K562 (cell line): ENCODE results near the gene LMO7. TPM values are rescaled to one million over a fixed set of nuclear protein-coding genes. Genes with fewer than 3 reads are reported as not detected.

Experiments used
- ATAC-seq: fragments of 200-7000 bp; cut with Tn5 transposase; 3 replicates; pipeline ENCODE4 v1.9.1; 2020; ENCODE audit warnings: moderate library complexity
- BruUV-seq: library from RNA; stranded (reverse); fragments of 400-500 nt; replicated peaks from 2 replicates; lab custom pipeline; 2021; lab: Mats Ljungman, UMichigan
- CTCF ChIA-PET: fragments of 300-600 bp; formaldehyde crosslinking; extraction: SDS; loops from one replicate; lab custom pipeline; 2021; ENCODE audit warnings: low intra/inter-chr PET ratio; lab: Yijun Ruan, JAX
- POLR2A ChIA-PET: fragments of 300-600, 350-650 bp; sonication (Branson Sonifier 250); formaldehyde crosslinking; extraction: SDS; loops from one replicate; lab custom pipeline; 2021; ENCODE audit warnings: antibody characterized with exemption, inconsistent platforms; lab: Yijun Ruan, JAX
- DNase-seq, 4 experiments: peaks; one replicate each; pipeline versions ENCODE4 v3.0.0 to v3.0.0-alpha.2; 2011 to 2018; ENCODE audit warnings: low spot score in 3 of 4, mixed read lengths in 3 of 4; ENCODE audit errors: extremely low read depth in 1 of 4
- FAIRE-seq: peaks from 2 replicates; lab custom pipeline; 2011; peaks lifted over from hg19 to GRCh38; lab: Jason Lieb, UNC
- H2AFZ ChIP-seq: 2 replicates; pipeline ENCODE4 v1.6.0; 2011; ENCODE audit warnings: low read depth, low read length, control low read depth, inconsistent platforms
- H3K27ac ChIP-seq: fragments of 200-600 bp; 3 replicates; pipeline ENCODE4 v1.8.0; 2011; ENCODE audit warnings: low read depth, mild to moderate bottlenecking, control low read depth, inconsistent platforms, low read length, moderate library complexity, mixed read lengths; ENCODE audit errors: extremely low read depth
- H3K27me3 ChIP-seq, 2 experiments: fragments of 300-600 bp in 1 of 2; 2 replicates in 1 of 2; 3 replicates in 1 of 2; pipeline versions ENCODE4 v1.6.0 to v1.8.0; 2011; ENCODE audit warnings: inconsistent platforms in 2 of 2, low read length in 2 of 2, mild to moderate bottlenecking in 1 of 2, mixed read lengths in 1 of 2, moderate library complexity in 1 of 2; ENCODE audit not compliant: control insufficient read depth in 2 of 2, insufficient read depth in 2 of 2
- H3K36me3 ChIP-seq: fragments of 300-600 bp; 3 replicates; pipeline ENCODE4 v1.8.0; 2011; ENCODE audit warnings: mild to moderate bottlenecking, low read length, inconsistent platforms; ENCODE audit not compliant: control insufficient read depth, insufficient read depth
- H3K4me1 ChIP-seq, 2 experiments: fragments of 200-600 bp in 1 of 2; replicated peaks in 1 of 2; 2 replicates in 1 of 2; 3 replicates in 1 of 2; pipeline versions ENCODE4 v1.5.1 to v1.8.0; 2011; ENCODE audit warnings: inconsistent platforms in 2 of 2, low read length in 2 of 2, mild to moderate bottlenecking in 1 of 2, mixed read lengths in 1 of 2, moderate library complexity in 1 of 2; ENCODE audit not compliant: control insufficient read depth in 2 of 2, insufficient read depth in 2 of 2
- H3K4me2 ChIP-seq: 2 replicates; pipeline ENCODE4 v1.6.1; 2011; ENCODE audit warnings: low read length, control low read depth, inconsistent platforms, mixed read lengths; ENCODE audit not compliant: insufficient read depth
- H3K4me3 ChIP-seq: fragments of 200-600 bp; sonication (generic), shearing (Covaris generic); 2 replicates; pipeline ENCODE4 v1.5.1; 2016; ENCODE audit warnings: control low read depth, inconsistent platforms
- H3K79me2 ChIP-seq: fragments of 200-600 bp; 3 replicates; pipeline ENCODE4 v1.8.0; 2011; ENCODE audit warnings: low read length, inconsistent platforms; ENCODE audit not compliant: control insufficient read depth, insufficient read depth
- H3K9ac ChIP-seq, 2 experiments: 2 replicates each; pipeline versions ENCODE4 v1.6.0 to v1.6.1; 2011; ENCODE audit warnings: low read depth in 2 of 2, low read length in 2 of 2, control low read depth in 1 of 2, inconsistent platforms in 1 of 2, mild to moderate bottlenecking in 1 of 2, mixed read lengths in 1 of 2; ENCODE audit not compliant: insufficient read depth in 1 of 2
- H3K9me1 ChIP-seq: one replicate; pipeline ENCODE4 v1.6.0; 2011; ENCODE audit warnings: inconsistent platforms, mild to moderate bottlenecking, low read length, moderate library complexity; ENCODE audit not compliant: control insufficient read depth, insufficient read depth
- H3K9me3 ChIP-seq: replicated peaks from 2 replicates; pipeline ENCODE4 v1.5.1; 2011; ENCODE audit warnings: low read depth, low read length, inconsistent platforms; ENCODE audit not compliant: control insufficient read depth, insufficient read depth
- H4K20me1 ChIP-seq: replicated peaks from 2 replicates; pipeline ENCODE4 v1.6.1; 2011; ENCODE audit warnings: low read length, inconsistent platforms, mixed read lengths; ENCODE audit not compliant: control insufficient read depth, insufficient read depth
- BRD9 ChIP-seq: fragments of 450-650 bp; IDR thresholded peaks from 2 replicates; pipeline ENCODE4 v1.6.1; 2018; ENCODE audit warnings: low read depth; ENCODE audit not compliant: partially characterized antibody
- CC2D1A ChIP-seq: fragments of 450-650 bp; IDR thresholded peaks from 2 replicates; pipeline ENCODE4 v1.6.1; 2017; ENCODE audit warnings: mild to moderate bottlenecking
- CEBPG ChIP-seq, 3 experiments: fragments of 200-800 bp in 1 of 3; sonication (Bioruptor generic) in 1 of 3; sonication (generic) in 1 of 3; formaldehyde crosslinking in 1 of 3; IDR thresholded peaks in 2 of 3; conservative IDR thresholded peaks in 1 of 3; 2 replicates each; pipeline versions ENCODE4 v1.6.1 to v1.8.0; 2016 to 2022; ENCODE audit warnings: missing compliant biosample characterization in 2 of 3, missing genetic modification characterization in 2 of 3, mild to moderate bottlenecking in 1 of 3, missing genetic modification reagents in 1 of 3
- LEF1 ChIP-seq: fragments of 450-650 bp; IDR thresholded peaks from 2 replicates; pipeline ENCODE4 v1.6.1; 2016; ENCODE audit warnings: mild to moderate bottlenecking
- NFE2 ChIP-seq: IDR thresholded peaks from 2 replicates; pipeline ENCODE4 v1.6.1; 2014; ENCODE audit warnings: antibody characterized with exemption, low read depth
- NRF1 ChIP-seq, 2 experiments: fragments of 450-650 bp; IDR thresholded peaks in 1 of 2; conservative IDR thresholded peaks in 1 of 2; 2 replicates each; pipeline ENCODE4 v1.6.1; 2014; ENCODE audit warnings: mild to moderate bottlenecking in 2 of 2
- PHTF2 ChIP-seq: fragments of 250-450 bp; sonication (Bioruptor Pico); IDR thresholded peaks from 2 replicates; pipeline ENCODE4 v1.5.0; 2021; ENCODE audit warnings: mild to moderate bottlenecking
- RBM17 ChIP-seq: fragments of 200-400 bp; formaldehyde crosslinking; IDR thresholded peaks from 2 replicates; pipeline ENCODE4 v1.6.1; 2017; ENCODE audit warnings: low read depth, mild to moderate bottlenecking, low read length, borderline replicate concordance
- RBM22 ChIP-seq: fragments of 200-400 bp; formaldehyde crosslinking; IDR thresholded peaks from 2 replicates; pipeline ENCODE4 v1.6.1; 2018; ENCODE audit warnings: low read length, low read depth; ENCODE audit not compliant: poor library complexity, severe bottlenecking
- SPI1 ChIP-seq: IDR thresholded peaks from 2 replicates; pipeline ENCODE4 v1.6.1; 2011; ENCODE audit warnings: low read depth, low read length, control low read depth, borderline replicate concordance
- YBX1 ChIP-seq: fragments of 450-650 bp; IDR thresholded peaks from 2 replicates; pipeline ENCODE4 v1.7.1; 2016; ENCODE audit warnings: mild to moderate bottlenecking
- whole genome bisulfite sequencing: fragments of 100-300 bp; shearing (Covaris generic); methylation state at CpG from one replicate; pipeline ENCODE4 v1.1.6; 2016; ENCODE audit warnings: low coverage, mixed read lengths; ENCODE audit not compliant: insufficient coverage; ENCODE audit errors: missing lambda C conversion rate; 5-methylcytosine and 5-hydroxymethylcytosine counted together
- in situ Hi-C: fragments of 300-500 bp; cut with MboI; formaldehyde crosslinking; loops from 4 replicates; pipeline ENCODE4 v1.15.0; 2018; ENCODE audit warnings: inconsistent platforms, mixed read lengths
- intact Hi-C: fragments of 100-400 bp; cut with micrococcal nuclease; formaldehyde crosslinking; loops from 2 replicates; pipeline ENCODE4 v1.14.2; 2022
- polyA plus RNA-seq, 8 experiments: library from polyadenylated mRNA; depleted of rRNA in 4 of 8; stranded (reverse) in 5 of 8; unstranded in 3 of 8; fragments of >200 nt; fragmentation: Nextera tagmentation in 2 of 8; fragmentation: Illumina TruSeq in 1 of 8; extraction: Ambion mirVana in 2 of 8; extraction: Trizol in 1 of 8; gene quantifications; 2 replicates each; pipeline versions ENCODE4 v1.2.1 to v1.2.3, GENCODE V29; 2011 to 2014; ENCODE audit warnings: inconsistent platforms in 1 of 8, missing spikeins in 1 of 8
- total RNA-seq, 7 experiments: library from RNA; depleted of rRNA in 6 of 7; stranded (reverse); fragments of >200 nt in 6 of 7; fragmentation: Illumina TruSeq in 2 of 7; extraction: Trizol in 2 of 7; gene quantifications; 2 replicates each; pipeline versions ENCODE4 v1.2.1 to v1.2.3, GENCODE V29; 2011 to 2021; ENCODE audit warnings: low replicate concordance in 1 of 7
- TF ChIP-seq, protein P1 (sequence below): sonication (generic); formaldehyde crosslinking; IDR thresholded peaks from 2 replicates; pipeline ENCODE4 v1.8.0; 2022; ENCODE audit warnings: mild to moderate bottlenecking, low read depth, missing genetic modification reagents
- TF ChIP-seq, protein P2 (sequence below): sonication (generic); formaldehyde crosslinking; IDR thresholded peaks from 2 replicates; pipeline ENCODE4 v1.5.0; 2020; ENCODE audit warnings: missing genetic modification reagents
- TF ChIP-seq, protein P3 (sequence below): sonication (generic); formaldehyde crosslinking; IDR thresholded peaks from 2 replicates; pipeline ENCODE4 v1.8.1; 2022; ENCODE audit warnings: missing genetic modification reagents
- TF ChIP-seq, protein P4 (sequence below): fragments of 450-650 bp; formaldehyde crosslinking; IDR thresholded peaks from 2 replicates; pipeline ENCODE4 v1.4.0; 2020; ENCODE audit warnings: mild to moderate bottlenecking, moderate library complexity

The LMO7 gene
- total and polyA plus RNA-seq, 9 of the 15 experiments (the other 6 are each of a cell fraction or from before 2014, with no cell fraction given) = 0.42 to 4.3 (median 1.7) TPM

DNA sequence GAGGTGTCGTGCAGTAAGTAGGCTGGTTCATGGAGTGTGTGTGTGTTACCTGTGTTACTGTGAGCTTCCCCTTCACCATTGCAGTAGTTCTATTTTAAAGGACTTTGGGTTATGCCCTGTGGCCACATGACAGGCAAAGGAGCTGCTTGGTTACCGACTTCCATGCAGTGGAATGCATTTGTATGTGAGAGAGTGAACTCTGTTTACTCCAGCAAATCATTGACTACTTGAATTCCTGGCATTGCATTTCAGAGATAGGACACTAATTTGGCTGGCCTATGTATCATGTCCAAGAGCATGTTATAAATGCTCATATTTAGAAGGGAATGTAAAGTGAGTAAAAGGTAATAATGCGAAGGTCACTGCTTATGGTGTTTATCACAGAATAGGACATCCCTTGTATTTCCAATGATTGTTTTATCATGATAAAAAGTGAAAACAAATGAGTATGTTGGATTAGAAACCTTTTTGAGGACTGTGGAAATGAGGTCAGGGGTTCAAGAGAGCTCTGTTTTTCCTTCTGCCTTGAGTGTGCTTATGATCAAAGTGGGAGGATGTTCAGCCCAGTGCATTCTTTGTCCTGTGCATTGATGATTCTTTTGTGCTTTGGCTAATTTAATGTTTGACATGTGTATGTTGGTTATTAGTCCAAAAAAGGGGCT is 156.5 kb downstream of the LMO7 start:
- FAIRE-seq (no peak), ATAC-seq (no peak), DNase-seq (no peak)
- no TSS peak for BruUV-seq
- no peaks in the 10 kb centered on the region for H3K9me3 ChIP-seq
- no peaks in the 10 kb centered on the region for H4K20me1 ChIP-seq
- 0% methylated on average over 3 of the region's 3 CpGs for WGBS
- H3K9me1 ChIP-seq = no peaks in the 10 kb centered on the region
- H3K4me2 ChIP-seq = no peak overlapping the region
- H3K4me1 ChIP-seq = no peaks in the 10 kb centered on the region
- H3K9ac ChIP-seq = no peak overlapping the region
- in situ Hi-C loops = no loop called here
- TF ChIP-seq NRF1 (conservative IDR thresholded peaks at IDR 0.05 in 1 of 2, IDR thresholded peaks at IDR 0.05 in 1 of 2) = no peak
- TF ChIP-seq YBX1 = no peak
- TF ChIP-seq, protein P1, sequence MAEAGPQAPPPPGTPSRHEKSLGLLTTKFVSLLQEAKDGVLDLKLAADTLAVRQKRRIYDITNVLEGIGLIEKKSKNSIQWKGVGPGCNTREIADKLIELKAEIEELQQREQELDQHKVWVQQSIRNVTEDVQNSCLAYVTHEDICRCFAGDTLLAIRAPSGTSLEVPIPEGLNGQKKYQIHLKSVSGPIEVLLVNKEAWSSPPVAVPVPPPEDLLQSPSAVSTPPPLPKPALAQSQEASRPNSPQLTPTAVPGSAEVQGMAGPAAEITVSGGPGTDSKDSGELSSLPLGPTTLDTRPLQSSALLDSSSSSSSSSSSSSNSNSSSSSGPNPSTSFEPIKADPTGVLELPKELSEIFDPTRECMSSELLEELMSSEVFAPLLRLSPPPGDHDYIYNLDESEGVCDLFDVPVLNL (CRISPR knock-in tag) = no peak
- TF ChIP-seq LEF1 = no peak
- no peak for TF ChIP-seq CC2D1A
- TF ChIP-seq, protein P2, sequence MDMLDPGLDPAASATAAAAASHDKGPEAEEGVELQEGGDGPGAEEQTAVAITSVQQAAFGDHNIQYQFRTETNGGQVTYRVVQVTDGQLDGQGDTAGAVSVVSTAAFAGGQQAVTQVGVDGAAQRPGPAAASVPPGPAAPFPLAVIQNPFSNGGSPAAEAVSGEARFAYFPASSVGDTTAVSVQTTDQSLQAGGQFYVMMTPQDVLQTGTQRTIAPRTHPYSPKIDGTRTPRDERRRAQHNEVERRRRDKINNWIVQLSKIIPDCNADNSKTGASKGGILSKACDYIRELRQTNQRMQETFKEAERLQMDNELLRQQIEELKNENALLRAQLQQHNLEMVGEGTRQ (CRISPR knock-in tag) = no peak
- no peak for TF ChIP-seq CEBPG (CRISPR knock-in tag; IDR thresholded peaks at IDR 0.05)
- TF ChIP-seq CEBPG (tag; conservative IDR thresholded peaks at IDR 0.05 in 1 of 2, IDR thresholded peaks at IDR 0.05 in 1 of 2) = no peak
- TF ChIP-seq SPI1 = no peak
- TF ChIP-seq BRD9 = no peak
- TF ChIP-seq, protein P3, sequence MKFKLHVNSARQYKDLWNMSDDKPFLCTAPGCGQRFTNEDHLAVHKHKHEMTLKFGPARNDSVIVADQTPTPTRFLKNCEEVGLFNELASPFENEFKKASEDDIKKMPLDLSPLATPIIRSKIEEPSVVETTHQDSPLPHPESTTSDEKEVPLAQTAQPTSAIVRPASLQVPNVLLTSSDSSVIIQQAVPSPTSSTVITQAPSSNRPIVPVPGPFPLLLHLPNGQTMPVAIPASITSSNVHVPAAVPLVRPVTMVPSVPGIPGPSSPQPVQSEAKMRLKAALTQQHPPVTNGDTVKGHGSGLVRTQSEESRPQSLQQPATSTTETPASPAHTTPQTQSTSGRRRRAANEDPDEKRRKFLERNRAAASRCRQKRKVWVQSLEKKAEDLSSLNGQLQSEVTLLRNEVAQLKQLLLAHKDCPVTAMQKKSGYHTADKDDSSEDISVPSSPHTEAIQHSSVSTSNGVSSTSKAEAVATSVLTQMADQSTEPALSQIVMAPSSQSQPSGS (CRISPR knock-in tag) = no peak
- TF ChIP-seq, protein P4, sequence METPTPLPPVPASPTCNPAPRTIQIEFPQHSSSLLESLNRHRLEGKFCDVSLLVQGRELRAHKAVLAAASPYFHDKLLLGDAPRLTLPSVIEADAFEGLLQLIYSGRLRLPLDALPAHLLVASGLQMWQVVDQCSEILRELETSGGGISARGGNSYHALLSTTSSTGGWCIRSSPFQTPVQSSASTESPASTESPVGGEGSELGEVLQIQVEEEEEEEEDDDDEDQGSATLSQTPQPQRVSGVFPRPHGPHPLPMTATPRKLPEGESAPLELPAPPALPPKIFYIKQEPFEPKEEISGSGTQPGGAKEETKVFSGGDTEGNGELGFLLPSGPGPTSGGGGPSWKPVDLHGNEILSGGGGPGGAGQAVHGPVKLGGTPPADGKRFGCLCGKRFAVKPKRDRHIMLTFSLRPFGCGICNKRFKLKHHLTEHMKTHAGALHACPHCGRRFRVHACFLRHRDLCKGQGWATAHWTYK = no peak
- TF ChIP-seq PHTF2 = no peak
- no peak for TF ChIP-seq RBM17
- TF ChIP-seq NFE2 = no peak
- no peak for TF ChIP-seq RBM22
- no peaks in the 10 kb centered on the region for H3K27me3 ChIP-seq
- no peak overlapping the region for H3K4me3 ChIP-seq
- H3K27ac ChIP-seq = no peak overlapping the region
- ChIA-PET CTCF (no interaction called here), POLR2A (no interaction called here)
- H3K36me3 ChIP-seq = no peaks in the 10 kb centered on the region
- H2AFZ ChIP-seq = no peak overlapping the region
- intact Hi-C loops = no loop called here
- H3K79me2 ChIP-seq = no peaks in the 10 kb centered on the region
